Measurements from ENCODE around the gene TNFRSF8.

- TF ChIP-seq EZH2 (IDR thresholded peaks at IDR 0.05; ENCODE audit: borderline replicate concordance, low read depth, low read length, poor library complexity, severe bottlenecking) (no peak), CTCF (conservative IDR thresholded peaks at IDR 0.05; ENCODE audit: low read depth, low read length) (no peak)
Measured at GRCh38 chr1:12080156-12080555, 17.1 kb downstream of the TNFRSF8 start.
